Naive B cell (primary cell): ENCODE results near the gene OR14C36. TPM values are rescaled to one million over a fixed set of nuclear protein-coding genes. Genes with fewer than 3 reads are reported as not detected.
"Not testable (repeated sequence)": the region's sequence is repeated elsewhere in the genome, so short reads cannot be mapped to it uniquely, and the experiment has no call there.

Experiments
- ATAC-seq, 2 donors: fragments of 150-1000 bp; cut with Tn5 transposase; 2 replicates each; pipeline ENCODE4 v1.10.0; 2021; ENCODE audit warnings: low read depth in 2 of 2, mild to moderate bottlenecking in 2 of 2, moderate library complexity in 2 of 2
- DNase-seq: peaks from one replicate; pipeline ENCODE4 v3.0.0; 2022
- H3K27ac Mint-ChIP-seq, 6 donors: one replicate each; pipeline ENCODE4 v1.8.0; 2020 to 2022; ENCODE audit warnings: mild to moderate bottlenecking in 6 of 6, mixed read lengths in 6 of 6, moderate library complexity in 5 of 6, inconsistent platforms in 2 of 6
- H3K27me3 Mint-ChIP-seq, 3 donors: one replicate each; pipeline ENCODE4 v1.8.0; 2021 to 2022; ENCODE audit warnings: mixed read lengths in 3 of 3, mild to moderate bottlenecking in 1 of 3
- H3K36me3 Mint-ChIP-seq, 2 donors: one replicate each; pipeline ENCODE4 v1.8.0; 2020 to 2022; ENCODE audit warnings: mixed read lengths in 2 of 2, inconsistent platforms in 1 of 2, mild to moderate bottlenecking in 1 of 2
- H3K4me1 Mint-ChIP-seq, 3 donors: one replicate each; pipeline ENCODE4 v1.8.0; 2020 to 2022; ENCODE audit warnings: mixed read lengths in 3 of 3, inconsistent platforms in 1 of 3, mild to moderate bottlenecking in 1 of 3, moderate library complexity in 1 of 3
- H3K4me3 Mint-ChIP-seq, 8 donors: one replicate each; pipeline ENCODE4 v1.8.0; 2020 to 2022; ENCODE audit warnings: mild to moderate bottlenecking in 8 of 8, mixed read lengths in 8 of 8, moderate library complexity in 8 of 8, inconsistent platforms in 2 of 8
- H3K9me3 Mint-ChIP-seq, 7 donors: one replicate each; pipeline ENCODE4 v1.8.0; 2020 to 2022; ENCODE audit warnings: mixed read lengths in 7 of 7, mild to moderate bottlenecking in 5 of 7, inconsistent platforms in 2 of 7, moderate library complexity in 1 of 7
- polyA plus RNA-seq, 6 donors: library from polyadenylated mRNA; unstranded; fragments of 300-500 nt; fragmentation: Illumina TruSeq; gene quantifications; one replicate each; pipeline ENCODE4 v1.2.3, GENCODE V29; 2021; ENCODE audit warnings: low read depth in 6 of 6

Gene OR14C36
- polyA plus RNA-seq: not detected

- Mint-ChIP-seq H3K4me3 (no peak within 1 kb of the TSS), H3K36me3 (no peaks in the 10 kb centered on the region), H3K4me1 (no peaks in the 10 kb centered on the region), H3K27me3 (peaks cover 0 to 13% (median 10%) of the 10 kb centered on the region in 3 donors), H3K27ac (no peak within 1 kb of the TSS), H3K9me3 (no peaks in the 10 kb centered on the region)
- DNase-seq: no peak
- ATAC-seq: no peak
Measured at GRCh38 chr1:248348475-248348874, at the start of gene OR14C36. Gene OR14C36, plus strand, starts transcription at chr1:248348775. Its CDS starts 0 bp downstream, at chr1:248348775.

GRCh38 chr1:248303324-248303723, 45.3 kb upstream of the OR14C36 start, which contains the start of gene OR2T12:
Gene OR2T12, minus strand, starts transcription at chr1:248303424. Its CDS starts 7,846 bp downstream, at chr1:248295578.
- ATAC-seq: no peak
- no peak within 1 kb of the TSS for H3K27ac Mint-ChIP-seq
- peaks cover 0 to 12% (median 0%) of the 10 kb centered on the region in 7 donors for H3K9me3 Mint-ChIP-seq
- H3K27me3 Mint-ChIP-seq: peaks cover 0 to 3% (median 0%) of the 10 kb centered on the region in 3 donors
- no peaks in the 10 kb centered on the region for H3K4me1 Mint-ChIP-seq
- no peak for DNase-seq
- no peak within 1 kb of the TSS for H3K4me3 Mint-ChIP-seq
- no peaks in the 10 kb centered on the region for H3K36me3 Mint-ChIP-seq

- H3K36me3 Mint-ChIP-seq, H3K4me3 Mint-ChIP-seq: not testable (repeated sequence)
Measured at GRCh38 chr1:248305672-248306071, 42.9 kb upstream of the OR14C36 start.

GRCh38 chr1:248306103-248306502, 42.5 kb upstream of the OR14C36 start:
- H3K9me3 Mint-ChIP-seq: peaks cover 0 to 2% (median 0%) of the 10 kb centered on the region in 7 donors

More at GRCh38 chr1:248305672-248306071, 42.9 kb upstream of the OR14C36 start:
- not testable (repeated sequence) for H3K9me3 Mint-ChIP-seq, H3K27me3 Mint-ChIP-seq, DNase-seq, H3K4me1 Mint-ChIP-seq, H3K27ac Mint-ChIP-seq, ATAC-seq

GRCh38 chr1:248306740-248307139, 41.8 kb upstream of the OR14C36 start:
- H3K27me3 Mint-ChIP-seq, ATAC-seq, H3K27ac Mint-ChIP-seq, H3K9me3 Mint-ChIP-seq, H3K4me3 Mint-ChIP-seq, H3K4me1 Mint-ChIP-seq, DNase-seq, H3K36me3 Mint-ChIP-seq: not testable (repeated sequence)

More at GRCh38 chr1:248306103-248306502, 42.5 kb upstream of the OR14C36 start:
- ATAC-seq (no peak), DNase-seq (no peak)
- H3K27me3 Mint-ChIP-seq: peaks cover 0 to 3% (median 0%) of the 10 kb centered on the region in 3 donors
- H3K36me3 Mint-ChIP-seq: no peaks in the 10 kb centered on the region
- no peak overlapping the region for H3K4me3 Mint-ChIP-seq
- H3K4me1 Mint-ChIP-seq: no peaks in the 10 kb centered on the region
- no peak overlapping the region for H3K27ac Mint-ChIP-seq

GRCh38 chr1:248316796-248317195, 31.8 kb upstream of the OR14C36 start:
- Mint-ChIP-seq H3K4me3 (no peak overlapping the region), H3K36me3 (peaks cover 0 to 18% of the 10 kb centered on the region in 2 donors), H3K27ac (no peak overlapping the region), H3K4me1 (no peaks in the 10 kb centered on the region), H3K9me3 (peaks cover 5 to 43% (median 30%) of the 10 kb centered on the region in 7 donors), H3K27me3 (peaks cover 0 to 22% (median 18%) of the 10 kb centered on the region in 3 donors)
- no peak for ATAC-seq
- DNase-seq: no peak

GRCh38 chr1:248324468-248324867, 24.1 kb upstream of the OR14C36 start, which contains the start of gene OR2M7:
Gene OR2M7, minus strand, starts transcription at chr1:248324568. Its CDS starts 0 bp downstream, at chr1:248324568.
- Mint-ChIP-seq H3K4me1 (no peaks in the 10 kb centered on the region), H3K27ac (peak within 1 kb of the TSS in 1 of 6 donors; percentile 11), H3K4me3 (no peak within 1 kb of the TSS), H3K36me3 (no peaks in the 10 kb centered on the region), H3K27me3 (peaks cover 0 to 8% (median 5%) of the 10 kb centered on the region in 3 donors), H3K9me3 (peaks cover 0 to 6% (median 0%) of the 10 kb centered on the region in 7 donors)
- DNase-seq (no peak), ATAC-seq (no peak)

- no peak for ATAC-seq
- Mint-ChIP-seq H3K36me3 (no peaks in the 10 kb centered on the region), H3K4me1 (no peaks in the 10 kb centered on the region), H3K27ac (no peak overlapping the region), H3K9me3 (no peaks in the 10 kb centered on the region), H3K27me3 (peaks cover 0 to under 1% (median 0%) of the 10 kb centered on the region in 3 donors), H3K4me3 (no peak overlapping the region)
- DNase-seq: no peak
Measured at GRCh38 chr1:248343451-248343850, 5.1 kb upstream of the OR14C36 start.

- H3K4me1 Mint-ChIP-seq: peaks cover 0 to 3% (median 0%) of the 10 kb centered on the region in 3 donors
- peaks cover 0 to 8% (median 6%) of the 10 kb centered on the region in 3 donors for H3K27me3 Mint-ChIP-seq
- DNase-seq: no peak
- no peaks in the 10 kb centered on the region for H3K36me3 Mint-ChIP-seq
- peaks cover 0 to 3% (median 0%) of the 10 kb centered on the region in 7 donors for H3K9me3 Mint-ChIP-seq
- no peak overlapping the region for H3K4me3 Mint-ChIP-seq
- no peak overlapping the region for H3K27ac Mint-ChIP-seq
- no peak for ATAC-seq
Measured at GRCh38 chr1:248359415-248359814, 10.8 kb downstream of the OR14C36 start.

GRCh38 chr1:248361121-248361715, 12.6 kb downstream of the OR14C36 start, which contains the start of gene OR2T4:
Gene OR2T4, plus strand, starts transcription at chr1:248361665. Its CDS starts 0 bp downstream, at chr1:248361665.
- H3K36me3 Mint-ChIP-seq: no peaks in the 10 kb centered on the region
- peaks cover 0 to 10% (median 0%) of the 10 kb centered on the region in 7 donors for H3K9me3 Mint-ChIP-seq
- peaks cover 0 to 3% (median 0%) of the 10 kb centered on the region in 3 donors for H3K4me1 Mint-ChIP-seq
- DNase-seq (no peak), ATAC-seq (no peak)
- H3K27me3 Mint-ChIP-seq: peaks cover 0 to 8% (median 6%) of the 10 kb centered on the region in 3 donors
- no peak within 1 kb of the TSS for H3K27ac Mint-ChIP-seq
- no peak within 1 kb of the TSS for H3K4me3 Mint-ChIP-seq

- Mint-ChIP-seq H3K4me3 (no peak overlapping the region), H3K27ac (no peak overlapping the region), H3K4me1 (no peaks in the 10 kb centered on the region), H3K27me3 (peaks cover 6 to 9% (median 8%) of the 10 kb centered on the region in 3 donors), H3K36me3 (no peaks in the 10 kb centered on the region), H3K9me3 (peaks cover 0 to 10% (median 0%) of the 10 kb centered on the region in 7 donors)
- DNase-seq (no peak), ATAC-seq (no peak)
Measured at GRCh38 chr1:248366609-248367008, 18.0 kb downstream of the OR14C36 start.

- no peak overlapping the region for H3K27ac Mint-ChIP-seq
- H3K27me3 Mint-ChIP-seq: peaks cover 0 to 12% (median 8%) of the 10 kb centered on the region in 3 donors
- no peak overlapping the region for H3K4me3 Mint-ChIP-seq
- no peaks in the 10 kb centered on the region for H3K36me3 Mint-ChIP-seq
- DNase-seq (no peak), ATAC-seq (no peak)
- H3K9me3 Mint-ChIP-seq: no peaks in the 10 kb centered on the region
- peaks cover 0 to 5% (median 0%) of the 10 kb centered on the region in 3 donors for H3K4me1 Mint-ChIP-seq
Measured at GRCh38 chr1:248372394-248372793, 23.8 kb downstream of the OR14C36 start.

- no peak for ATAC-seq
- DNase-seq: no peak
- no peaks in the 10 kb centered on the region for H3K36me3 Mint-ChIP-seq
- H3K9me3 Mint-ChIP-seq: no peaks in the 10 kb centered on the region
- H3K27ac Mint-ChIP-seq: no peak overlapping the region
- peaks cover 0 to 5% (median 0%) of the 10 kb centered on the region in 3 donors for H3K4me1 Mint-ChIP-seq
- no peak overlapping the region for H3K4me3 Mint-ChIP-seq
- peaks cover 0 to 12% (median 8%) of the 10 kb centered on the region in 3 donors for H3K27me3 Mint-ChIP-seq
Measured at GRCh38 chr1:248373761-248374160, 25.2 kb downstream of the OR14C36 start.

- Mint-ChIP-seq H3K9me3 (no peaks in the 10 kb centered on the region), H3K27me3 (peaks cover 0 to 12% (median 5%) of the 10 kb centered on the region in 3 donors), H3K36me3 (no peaks in the 10 kb centered on the region), H3K27ac (no peak within 1 kb of the TSS), H3K4me3 (no peak within 1 kb of the TSS), H3K4me1 (peaks cover 0 to 5% (median 0%) of the 10 kb centered on the region in 3 donors)
- DNase-seq (no peak), ATAC-seq (no peak)
Measured at GRCh38 chr1:248375446-248375845, 26.9 kb downstream of the OR14C36 start, which contains the start of gene OR2T6. Gene OR2T6, plus strand, starts transcription at chr1:248375746. Its CDS starts 11,863 bp downstream, at chr1:248387609.
